Measurements from ENCODE around the gene METTL1.

METTL1 gene

DNA sequence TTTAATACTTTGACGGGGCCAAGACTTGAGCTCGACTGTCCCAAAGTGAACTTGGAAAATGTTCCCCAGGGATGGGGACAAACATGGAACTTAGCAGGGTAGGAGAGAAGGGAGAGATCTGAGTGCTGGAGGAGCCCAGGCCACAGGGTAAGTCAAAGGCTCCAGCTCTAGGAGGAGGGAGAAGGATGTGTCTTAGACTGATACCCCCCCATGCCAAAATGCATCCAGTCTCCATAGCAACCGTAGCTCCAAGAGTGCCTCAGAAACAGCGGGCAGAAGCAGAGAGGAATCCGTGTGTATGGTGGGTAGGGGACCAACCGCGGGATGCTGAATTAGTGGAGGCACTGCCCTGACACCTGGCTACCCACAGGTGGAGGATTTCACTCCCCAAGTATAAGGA is 32.5 kb downstream of the METTL1 start:
- no peak for TF ChIP-seq TAF1 (IDR thresholded peaks at IDR 0.05; ENCODE audit: borderline replicate concordance, low read depth, low read length)
- no peak for TF ChIP-seq POLR2AphosphoS5 (IDR thresholded peaks at IDR 0.05; ENCODE audit: low read depth, low read length)
- TF ChIP-seq POLR2A (IDR thresholded peaks at IDR 0.05; ENCODE audit: low read depth, low read length), result no peak
- FAIRE-seq (no peak), DNase-seq (ENCODE audit: insufficient read length) (no peak)

DNA sequence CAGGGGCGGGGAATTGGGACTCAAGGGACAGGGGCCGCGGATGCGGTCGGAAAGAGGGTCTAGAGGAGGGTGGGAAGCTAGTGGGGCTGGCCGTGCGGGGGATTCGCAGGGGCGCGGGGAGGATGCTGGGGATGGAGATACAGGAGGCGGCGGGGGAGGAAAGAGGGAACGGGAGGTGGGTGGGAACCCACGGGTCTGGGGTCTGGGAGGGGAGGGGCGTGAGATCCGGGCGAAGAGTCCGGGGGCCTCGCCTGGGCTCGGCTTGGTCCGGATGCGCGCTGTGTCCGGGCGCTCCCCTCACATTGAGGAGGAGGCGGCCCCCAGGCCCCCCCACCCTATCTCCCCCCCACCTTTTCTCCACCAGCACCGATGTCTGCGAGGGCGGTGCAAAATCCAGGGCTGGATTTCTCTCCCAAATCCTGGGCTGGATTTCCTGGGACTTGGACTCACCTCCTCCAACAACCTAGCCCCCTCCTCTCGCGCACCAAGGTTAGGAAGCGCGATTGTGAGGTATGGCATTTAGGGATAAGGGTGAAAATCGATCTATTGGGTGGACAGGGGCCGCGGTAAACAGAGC is 33.2 kb downstream of the METTL1 start, which contains the start of gene AGAP2:
TSS of gene AGAP2 (minus strand) at position 82 of the 577 bp plus-strand sequence. CDS start 496 bp downstream, outside the sequence.
- no peak for FAIRE-seq
- TF ChIP-seq TAF1 (IDR thresholded peaks at IDR 0.05; ENCODE audit: borderline replicate concordance, low read depth, low read length) (no peak), POLR2AphosphoS5 (IDR thresholded peaks at IDR 0.05; ENCODE audit: low read depth, low read length) (no peak)

DNA sequence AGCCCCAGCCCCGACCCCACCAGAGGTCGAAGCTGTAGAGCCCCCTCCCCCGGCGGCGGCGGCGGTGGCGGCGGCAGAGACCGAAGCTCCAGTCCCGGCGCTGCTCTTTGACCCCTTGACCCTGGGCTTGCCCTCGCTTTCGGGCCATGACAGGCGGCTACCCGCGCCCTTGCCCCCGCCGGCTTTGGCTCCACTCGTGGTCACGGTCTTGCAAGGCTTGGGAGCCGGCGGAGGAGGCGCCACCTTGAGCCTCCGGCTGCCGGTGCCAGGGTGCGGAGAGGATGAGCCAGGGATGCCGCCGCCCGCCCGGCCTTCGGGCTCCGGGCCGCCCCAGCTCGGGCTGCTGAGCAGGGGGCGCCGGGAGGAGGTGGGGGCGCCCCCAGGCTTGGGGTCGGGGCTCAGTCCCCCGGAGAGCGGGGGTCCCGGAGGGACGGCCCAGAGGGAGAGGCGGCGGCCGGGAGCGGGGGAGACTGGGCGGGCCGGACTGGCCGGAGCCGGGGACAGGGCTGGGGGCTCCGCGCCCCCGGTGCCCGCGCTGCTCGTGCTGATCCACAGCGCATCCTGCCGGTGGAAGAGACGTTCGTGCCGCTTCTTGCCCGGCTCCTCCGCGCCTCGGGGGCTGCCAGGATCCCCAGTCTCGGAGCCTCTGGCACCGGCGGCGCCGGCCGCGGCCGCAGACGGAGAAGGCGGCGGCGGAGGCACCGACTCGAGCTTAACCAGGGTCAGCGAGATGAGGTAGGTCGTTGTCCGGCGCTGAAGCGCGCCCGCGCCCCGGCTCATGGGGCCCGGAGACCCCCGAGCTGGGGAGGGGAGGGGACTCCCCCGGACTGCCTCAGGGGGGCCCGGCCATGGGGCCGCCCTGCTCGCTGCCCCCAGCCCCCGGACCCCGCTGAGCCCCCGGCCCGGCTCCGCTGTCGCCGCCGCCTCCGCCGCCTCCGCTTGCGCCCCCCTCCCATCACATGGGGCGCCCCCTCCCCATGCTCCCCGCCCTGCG is 34.1 kb downstream of the METTL1 start:
- DNase-seq (ENCODE audit: insufficient read length) (no peak), FAIRE-seq (no peak)
- TF ChIP-seq POLR2A (IDR thresholded peaks at IDR 0.05; ENCODE audit: low read depth, low read length) (no peak), TAF1 (IDR thresholded peaks at IDR 0.05; ENCODE audit: borderline replicate concordance, low read depth, low read length) (no peak), POLR2AphosphoS5 (IDR thresholded peaks at IDR 0.05; ENCODE audit: low read depth, low read length) (no peak)

More for the DNA sequence above, 33.2 kb downstream of the METTL1 start, which contains the start of gene AGAP2:
- no peak for DNase-seq (ENCODE audit: insufficient read length)

DNA sequence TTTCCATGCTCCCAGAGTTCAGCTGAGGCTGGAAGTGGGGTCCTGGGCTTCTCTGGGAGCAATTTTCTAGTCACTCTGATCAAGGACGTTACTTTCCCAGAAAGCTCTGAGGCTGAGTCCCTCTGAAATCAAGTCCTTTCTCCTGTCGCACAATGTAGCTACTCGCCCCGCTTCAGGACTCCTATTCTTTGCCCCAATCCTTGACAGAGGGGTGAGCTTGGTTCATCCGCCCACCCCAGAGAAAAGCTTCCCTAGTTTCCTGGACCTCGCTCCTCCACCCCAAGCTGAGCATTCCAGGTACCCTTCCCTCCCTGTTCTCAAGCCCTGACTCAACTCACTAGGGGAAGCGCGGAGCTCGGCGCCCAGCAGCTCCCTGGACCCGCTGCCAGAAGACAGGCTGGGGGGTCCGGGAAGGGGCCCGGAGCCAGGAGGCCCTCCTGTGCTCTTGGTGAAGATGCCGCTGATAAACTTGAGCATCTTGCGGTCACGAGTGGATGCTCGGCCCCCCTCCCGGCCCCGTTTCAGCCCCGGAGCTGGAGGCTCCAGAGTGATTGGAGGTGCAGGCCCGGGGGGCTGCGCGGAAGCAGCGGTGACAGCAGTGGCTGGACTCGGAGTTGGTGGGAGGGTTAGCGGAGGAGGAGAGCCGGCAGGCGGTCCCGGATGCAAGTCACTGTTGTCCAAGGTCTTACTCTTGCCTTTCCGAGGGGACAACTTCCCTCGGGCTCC is 35.0 kb downstream of the METTL1 start:
- DNase-seq (ENCODE audit: insufficient read length) (no peak), FAIRE-seq (no peak)
- no peak for TF ChIP-seq POLR2A (IDR thresholded peaks at IDR 0.05; ENCODE audit: low read depth, low read length)
- no peak for TF ChIP-seq POLR2AphosphoS5 (IDR thresholded peaks at IDR 0.05; ENCODE audit: low read depth, low read length)
- TF ChIP-seq TAF1 (IDR thresholded peaks at IDR 0.05; ENCODE audit: borderline replicate concordance, low read depth, low read length), result no peak

DNA sequence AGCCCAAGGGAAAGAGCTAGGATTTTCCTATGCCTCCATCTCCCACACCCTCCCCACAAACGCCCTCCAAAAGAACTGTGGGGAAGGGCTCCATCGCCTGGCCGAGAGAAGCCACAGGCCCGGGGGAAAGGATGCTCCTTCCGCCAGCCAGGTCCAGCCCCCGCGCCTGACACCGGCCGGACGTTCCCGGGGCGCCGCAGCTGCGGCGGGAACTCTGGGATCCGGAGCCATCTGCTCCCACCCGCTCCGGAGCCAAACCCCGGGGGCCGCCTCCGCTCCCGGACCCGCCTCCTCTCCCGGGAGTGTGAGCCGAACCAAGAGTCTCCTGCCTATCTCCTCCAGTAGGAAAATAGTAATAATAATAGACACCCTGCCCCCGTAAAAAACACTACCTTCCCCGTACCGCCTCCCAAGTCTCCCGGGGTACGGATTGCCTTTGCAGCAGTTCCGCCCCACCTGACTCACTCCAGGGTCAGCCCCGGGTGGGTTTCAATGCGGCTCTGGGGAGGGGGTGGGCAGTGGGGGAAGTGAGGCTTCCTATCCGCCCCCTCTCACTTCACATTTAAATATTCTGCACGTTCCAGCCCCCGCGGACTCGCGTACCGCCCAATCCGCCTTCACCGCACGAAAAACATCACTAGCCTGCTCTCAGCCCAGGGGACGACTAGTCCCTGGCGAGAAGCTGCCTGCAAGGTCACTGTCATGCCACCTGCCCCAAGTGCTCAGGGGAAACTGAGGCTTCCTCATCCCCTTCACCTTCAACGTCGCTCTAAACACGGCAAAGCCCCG is 35.8 kb downstream of the METTL1 start:
- no peak for FAIRE-seq
- TF ChIP-seq POLR2A (IDR thresholded peaks at IDR 0.05; ENCODE audit: low read depth, low read length), result no peak
- no peak for TF ChIP-seq POLR2AphosphoS5 (IDR thresholded peaks at IDR 0.05; ENCODE audit: low read depth, low read length)
- no peak for TF ChIP-seq TAF1 (IDR thresholded peaks at IDR 0.05; ENCODE audit: borderline replicate concordance, low read depth, low read length)
- DNase-seq (ENCODE audit: insufficient read length), result no peak

DNA sequence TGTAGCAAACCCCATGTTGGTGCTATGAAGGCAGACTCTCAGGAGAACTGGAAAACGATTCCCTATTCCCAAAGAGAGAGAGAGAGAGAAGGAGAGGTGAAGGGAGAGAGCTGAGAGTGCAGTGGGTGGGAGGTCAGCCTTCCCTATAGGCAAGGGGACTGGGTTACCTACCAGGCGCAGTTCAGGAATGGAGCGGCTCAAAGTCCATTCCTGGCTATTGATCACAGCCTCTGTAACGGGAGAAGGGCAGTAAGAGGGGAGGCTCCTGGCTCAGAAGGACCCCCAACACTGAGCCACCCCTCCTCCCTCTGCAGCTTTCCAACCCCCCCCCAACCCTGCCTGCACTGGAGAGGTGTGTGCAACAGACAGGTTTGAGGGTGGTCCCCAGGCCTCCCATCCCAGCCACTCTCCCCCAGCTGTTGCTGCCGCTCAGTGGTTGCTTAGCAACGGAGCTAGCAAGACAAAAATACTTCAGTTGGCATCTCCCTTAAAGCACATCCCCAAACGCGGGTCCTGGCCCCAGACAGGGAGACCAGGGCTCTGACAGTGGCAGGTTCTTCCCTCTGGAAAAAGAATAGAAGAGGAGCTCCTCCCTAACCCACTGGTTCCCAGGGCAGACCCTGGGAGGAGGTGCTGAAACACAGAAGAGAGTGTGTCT is 36.6 kb downstream of the METTL1 start:
- no peak for TF ChIP-seq TAF1 (IDR thresholded peaks at IDR 0.05; ENCODE audit: borderline replicate concordance, low read depth, low read length)
- no peak for TF ChIP-seq POLR2A (IDR thresholded peaks at IDR 0.05; ENCODE audit: low read depth, low read length)
- TF ChIP-seq POLR2AphosphoS5 (IDR thresholded peaks at IDR 0.05; ENCODE audit: low read depth, low read length), result no peak
- DNase-seq (ENCODE audit: insufficient read length) (no peak), FAIRE-seq (no peak)

DNA sequence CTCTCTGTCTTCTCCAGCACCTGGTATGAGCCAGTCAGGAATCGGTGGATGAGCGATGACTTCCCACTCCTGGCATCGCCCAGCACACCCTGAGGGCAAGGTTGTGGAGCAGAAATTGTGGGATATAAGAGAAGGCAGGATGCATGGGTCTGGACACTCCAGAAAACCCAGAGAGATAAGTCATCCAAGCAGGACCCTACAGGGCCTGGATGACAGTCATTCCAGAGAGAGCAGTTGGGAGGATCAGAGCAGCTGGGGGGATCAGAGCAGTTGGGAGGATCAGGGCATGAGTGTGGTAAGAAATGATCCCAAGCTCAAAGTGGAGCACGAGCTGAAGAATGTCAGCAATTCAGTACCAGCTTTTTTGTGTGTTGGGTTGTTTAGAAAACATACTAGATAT is 37.3 kb downstream of the METTL1 start:
- DNase-seq (ENCODE audit: insufficient read length) (no peak), FAIRE-seq (no peak)
- no peak for TF ChIP-seq POLR2AphosphoS5 (IDR thresholded peaks at IDR 0.05; ENCODE audit: low read depth, low read length)
- TF ChIP-seq POLR2A (IDR thresholded peaks at IDR 0.05; ENCODE audit: low read depth, low read length), result no peak
- no peak for TF ChIP-seq TAF1 (IDR thresholded peaks at IDR 0.05; ENCODE audit: borderline replicate concordance, low read depth, low read length)

DNA sequence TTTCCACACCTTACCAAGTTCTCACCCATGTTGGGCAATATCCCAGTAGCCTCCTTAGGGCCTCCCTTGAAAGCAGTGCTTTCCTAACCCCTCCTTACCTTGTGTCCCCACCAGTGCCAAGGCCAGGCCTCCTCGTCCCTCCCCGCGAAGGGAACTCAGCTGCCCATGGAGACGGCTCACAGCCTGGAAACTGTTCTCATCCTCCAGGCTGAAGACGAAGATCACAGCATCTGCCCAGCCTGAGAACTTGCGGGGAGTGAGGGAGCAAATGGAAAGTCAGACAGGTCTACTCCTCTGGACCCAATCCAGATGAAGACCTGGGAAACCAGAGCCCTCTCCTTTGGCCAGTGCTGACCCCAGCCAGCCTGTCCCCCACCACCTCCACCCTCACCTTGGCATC is 38.0 kb downstream of the METTL1 start:
- DNase-seq (ENCODE audit: insufficient read length) (no peak), FAIRE-seq (no peak)
- no peak for TF ChIP-seq TAF1 (IDR thresholded peaks at IDR 0.05; ENCODE audit: borderline replicate concordance, low read depth, low read length)
- TF ChIP-seq POLR2A (IDR thresholded peaks at IDR 0.05; ENCODE audit: low read depth, low read length), result no peak
- no peak for TF ChIP-seq POLR2AphosphoS5 (IDR thresholded peaks at IDR 0.05; ENCODE audit: low read depth, low read length)

DNA sequence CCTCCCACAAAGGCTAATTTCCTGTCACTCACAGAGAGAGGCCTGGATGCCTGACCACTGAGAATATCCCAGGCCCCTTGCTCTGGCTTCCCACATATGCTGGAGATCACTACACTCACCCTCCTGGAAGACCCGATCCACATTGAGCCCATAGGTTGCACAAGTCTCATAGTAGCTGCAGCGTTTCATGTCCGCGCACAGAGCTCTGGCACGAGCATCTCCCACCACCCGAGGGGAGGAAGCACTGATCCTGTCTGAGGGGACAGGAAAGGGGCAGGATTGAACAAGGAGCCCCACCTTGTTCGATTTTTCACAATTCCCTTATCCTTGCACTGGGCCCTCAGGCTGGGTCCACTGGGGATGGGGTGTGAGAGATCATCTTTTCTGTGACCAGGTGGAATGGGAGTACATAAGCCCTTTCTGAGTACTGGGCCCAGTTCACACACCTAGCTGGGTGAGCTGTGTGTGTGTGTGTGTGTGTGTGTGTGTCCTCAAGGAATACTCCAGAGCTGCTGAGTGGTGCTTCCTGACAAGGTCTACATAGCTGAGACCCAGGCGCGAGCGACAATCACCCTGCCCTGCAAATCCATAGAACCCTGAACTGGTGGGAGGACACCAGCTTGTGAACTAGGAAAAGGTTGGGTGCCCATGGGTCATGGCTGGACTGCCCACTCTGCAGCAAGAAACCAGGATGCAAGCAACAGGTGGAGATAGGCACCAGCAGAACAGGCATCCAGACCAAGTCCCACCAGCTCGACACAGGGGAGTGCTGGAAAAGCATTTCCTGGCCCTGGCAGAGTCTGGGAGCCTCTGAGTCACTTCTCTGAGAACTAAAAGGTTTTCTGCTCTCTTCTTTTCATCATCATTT is 38.9 kb downstream of the METTL1 start:
- no peak for TF ChIP-seq POLR2A (IDR thresholded peaks at IDR 0.05; ENCODE audit: low read depth, low read length)
- no peak for TF ChIP-seq POLR2AphosphoS5 (IDR thresholded peaks at IDR 0.05; ENCODE audit: low read depth, low read length)
- TF ChIP-seq TAF1 (IDR thresholded peaks at IDR 0.05; ENCODE audit: borderline replicate concordance, low read depth, low read length), result no peak
- FAIRE-seq, result no peak
- no peak for DNase-seq (ENCODE audit: insufficient read length)
